GM23338 (cell line): ENCODE data around the gene MEGF6. TPM values are rescaled to one million over a fixed set of nuclear protein-coding genes. Genes with fewer than 3 reads are reported as not detected.

Experiments used
- ATAC-seq: fragments of 200-7000 bp; cut with Tn5 transposase; 3 replicates; pipeline ENCODE4 v1.9.1; 2020
- DNase-seq: peaks from one replicate; pipeline ENCODE4 v3.0.0-alpha.2; 2015; ENCODE audit warnings: low spot score
- H2AFZ ChIP-seq: fragments of 200-600 bp; sonication (generic); 2 replicates; pipeline ENCODE4 v1.8.0; 2016; ENCODE audit warnings: antibody characterized with exemption, mild to moderate bottlenecking, moderate library complexity
- H3F3A ChIP-seq: fragments of 200-600 bp; sonication (generic); replicated peaks from 2 replicates; pipeline ENCODE4 v1.8.0; 2017; ENCODE audit warnings: antibody characterized with exemption, mixed run types, low read depth
- H3K27ac ChIP-seq: fragments of 200-600 bp; sonication (generic); 2 replicates; pipeline ENCODE4 v1.6.1; 2016; ENCODE audit warnings: low read depth
- H3K27me3 ChIP-seq: fragments of 200-600 bp; sonication (generic); 2 replicates; pipeline ENCODE4 v1.8.0; 2016; ENCODE audit warnings: mild to moderate bottlenecking, mixed run types, moderate library complexity; ENCODE audit not compliant: insufficient read depth
- H3K36me3 ChIP-seq: fragments of 200-600 bp; sonication (generic); 2 replicates; pipeline ENCODE4 v1.8.0; 2016; ENCODE audit warnings: mild to moderate bottlenecking; ENCODE audit not compliant: insufficient read depth
- H3K4me1 ChIP-seq: fragments of 200-600 bp; sonication (generic); 2 replicates; pipeline ENCODE4 v1.8.0; 2016; ENCODE audit warnings: mild to moderate bottlenecking, moderate library complexity; ENCODE audit not compliant: insufficient read depth
- H3K4me2 ChIP-seq: fragments of 200-600 bp; sonication (generic); 2 replicates; pipeline ENCODE4 v1.7.1; 2017; ENCODE audit warnings: mixed run types
- H3K4me3 ChIP-seq: fragments of 200-600 bp; sonication (generic); 2 replicates; pipeline ENCODE4 v1.6.1; 2016; ENCODE audit warnings: mixed run types
- H3K79me2 ChIP-seq: fragments of 200-600 bp; sonication (generic); replicated peaks from 2 replicates; pipeline ENCODE4 v1.8.0; 2017; ENCODE audit warnings: mild to moderate bottlenecking; ENCODE audit not compliant: insufficient read depth
- H3K9me2 ChIP-seq: fragments of 200-600 bp; sonication (generic); 2 replicates; pipeline ENCODE4 v1.8.0; 2017; ENCODE audit not compliant: insufficient read depth
- H4K20me1 ChIP-seq: fragments of 200-600 bp; sonication (generic); replicated peaks from 2 replicates; pipeline ENCODE4 v1.8.0; 2017; ENCODE audit warnings: mild to moderate bottlenecking; ENCODE audit not compliant: insufficient read depth
- H3K27ac Mint-ChIP-seq: 2 replicates; pipeline ENCODE4 v1.8.0; 2020; ENCODE audit warnings: inconsistent platforms, mild to moderate bottlenecking, moderate library complexity, mixed read lengths
- H3K27me3 Mint-ChIP-seq: 3 replicates; pipeline ENCODE4 v1.8.0; 2022; ENCODE audit warnings: low read depth, mild to moderate bottlenecking, moderate library complexity, mixed read lengths, inconsistent platforms; ENCODE audit not compliant: insufficient read depth, poor library complexity
- H3K36me3 Mint-ChIP-seq: 3 replicates; pipeline ENCODE4 v1.8.0; 2021; ENCODE audit warnings: low read depth, mild to moderate bottlenecking, inconsistent platforms, moderate library complexity, mixed read lengths
- H3K4me1 Mint-ChIP-seq: 3 replicates; pipeline ENCODE4 v1.8.0; 2020; ENCODE audit warnings: mild to moderate bottlenecking, inconsistent platforms, mixed read lengths
- H3K4me3 Mint-ChIP-seq: 3 replicates; pipeline ENCODE4 v1.8.0; 2021; ENCODE audit warnings: moderate library complexity, mild to moderate bottlenecking, inconsistent platforms, mixed read lengths
- H3K9me3 Mint-ChIP-seq: 3 replicates; pipeline ENCODE4 v1.8.0; 2020; ENCODE audit warnings: moderate library complexity, mild to moderate bottlenecking, inconsistent platforms, mixed read lengths
- CREB1 ChIP-seq: fragments of 250-450 bp; sonication (Bioruptor Pico); IDR thresholded peaks from 2 replicates; pipeline ENCODE4 v1.5.0; 2020; ENCODE audit warnings: low read depth, mild to moderate bottlenecking, moderate library complexity
- ETS1 ChIP-seq: IDR thresholded peaks from 2 replicates; pipeline ENCODE4 v1.6.1; 2016; ENCODE audit warnings: antibody characterized with exemption
- EZH2 ChIP-seq: fragments of 200-600 bp; sonication (generic); IDR thresholded peaks from one replicate; pipeline ENCODE4 v1.8.0; 2017; ENCODE audit warnings: antibody characterized with exemption, mild to moderate bottlenecking, low read depth; ENCODE audit not compliant: unreplicated experiment
- EZH2phosphoT487 ChIP-seq: fragments of 200-600 bp; sonication (generic); IDR thresholded peaks from one replicate; pipeline ENCODE4 v1.8.1; 2018; ENCODE audit warnings: antibody characterized with exemption; ENCODE audit not compliant: unreplicated experiment
- JUNB ChIP-seq: IDR thresholded peaks from one replicate; pipeline ENCODE4 v1.6.1; 2016; ENCODE audit warnings: antibody characterized with exemption; ENCODE audit not compliant: unreplicated experiment
- NANOG ChIP-seq: IDR thresholded peaks from 2 replicates; pipeline ENCODE4 v1.6.1; 2016; ENCODE audit warnings: antibody characterized with exemption, borderline replicate concordance
- POLR2AphosphoS5 ChIP-seq: IDR thresholded peaks from 2 replicates; pipeline ENCODE4 v1.6.1; 2016; ENCODE audit warnings: antibody characterized with exemption, low read depth
- REST ChIP-seq: IDR thresholded peaks from one replicate; pipeline ENCODE4 v1.6.1; 2018; ENCODE audit warnings: antibody characterized with exemption; ENCODE audit not compliant: unreplicated experiment
- STAT1 ChIP-seq: IDR thresholded peaks from one replicate; pipeline ENCODE4 v1.6.1; 2016; ENCODE audit warnings: antibody characterized with exemption; ENCODE audit not compliant: unreplicated experiment
- ZNF114 ChIP-seq: fragments of 250-450 bp; sonication (Bioruptor Pico); IDR thresholded peaks from 2 replicates; pipeline ENCODE4 v1.5.0; 2020; ENCODE audit warnings: mild to moderate bottlenecking, moderate library complexity
- ZNF331 ChIP-seq: fragments of 250-450 bp; sonication (Bioruptor Pico); IDR thresholded peaks from 2 replicates; pipeline ENCODE4 v1.5.0; 2020; ENCODE audit warnings: low read depth, mild to moderate bottlenecking, moderate library complexity
- polyA plus RNA-seq: library from polyadenylated mRNA; unstranded; fragments of >200 nt; fragmentation: Nextera tagmentation; extraction: Ambion mirVana; gene quantifications from 2 replicates; pipeline ENCODE4 v1.2.1, GENCODE V29; 2016
- total RNA-seq: library from RNA; depleted of rRNA; stranded (reverse); fragments of >200 nt; shearing (Covaris generic); gene quantifications from 2 replicates; pipeline ENCODE4 v1.2.3, GENCODE V29; 2014
- TF ChIP-seq, protein P1 (sequence below): fragments of 250-450 bp; sonication (Bioruptor Pico); IDR thresholded peaks from 2 replicates; pipeline ENCODE4 v1.5.0; 2020; ENCODE audit warnings: mild to moderate bottlenecking, moderate library complexity

MEGF6 gene
- total and polyA plus RNA-seq, 2 experiments from 2014 or later, result 4.0 to 21.4 TPM

DNA sequence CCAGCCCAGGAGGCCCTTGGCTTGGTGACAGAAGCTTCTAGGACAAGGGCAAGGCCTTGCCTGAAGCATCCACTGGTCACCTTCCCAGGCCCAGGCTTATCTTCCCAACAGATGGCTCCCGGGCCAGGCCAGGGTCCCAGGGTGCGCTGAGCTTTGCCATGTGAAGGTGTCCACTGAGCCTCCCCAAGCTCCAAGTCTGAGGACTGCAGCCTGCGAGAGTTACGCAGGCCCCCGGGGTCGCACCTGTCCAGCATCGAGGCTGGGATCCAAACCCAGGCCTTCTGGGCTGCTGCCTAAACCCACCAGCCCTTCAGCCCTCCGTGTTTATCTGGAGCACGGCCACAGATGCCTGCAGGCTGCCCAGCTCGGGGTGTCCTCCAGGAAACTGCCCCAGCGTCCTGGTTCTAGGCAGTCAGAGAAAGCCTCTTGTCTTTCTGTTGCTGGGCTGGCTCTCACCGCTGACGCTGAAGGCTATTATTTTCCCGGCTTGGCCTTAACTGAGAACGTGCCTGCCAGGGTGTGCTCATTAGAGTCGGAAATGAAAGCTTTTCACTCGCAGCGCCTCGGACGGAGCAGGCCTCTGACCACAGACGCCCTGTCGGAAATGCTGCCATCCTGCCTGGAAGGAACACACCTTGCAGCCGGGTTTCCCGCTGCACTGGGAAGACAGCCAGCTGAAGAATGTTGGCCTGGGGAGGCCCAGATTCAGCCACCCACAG lies 71.4 kb downstream of the MEGF6 start (continued):
- TF ChIP-seq STAT1 (no peak), ZNF114 (no peak), ZNF331 (CRISPR knock-in tag) (no peak)

- H3K79me2 ChIP-seq, result no peaks in the 10 kb centered on the region
- Mint-ChIP-seq H3K4me3 (no peak overlapping the region), H3K27ac (no peak overlapping the region), H3K27me3 (peaks cover 6% of the 10 kb centered on the region), H3K36me3 (no peaks in the 10 kb centered on the region), H3K4me1 (no peaks in the 10 kb centered on the region), H3K9me3 (no peaks in the 10 kb centered on the region)
- H3K27me3 ChIP-seq, result peaks cover 4% of the 10 kb centered on the region; the same call in 1 of the 2 replicates
- H3K4me3 ChIP-seq, result no peak overlapping the region
- H3K4me2 ChIP-seq, result no peak overlapping the region
- no peak for ATAC-seq
- no peaks in the 10 kb centered on the region for H3K9me2 ChIP-seq
- no peaks in the 10 kb centered on the region for H3F3A ChIP-seq
- no peaks in the 10 kb centered on the region; the same call in 1 of the 2 replicates for H3K4me1 ChIP-seq
- no peak overlapping the region for H2AFZ ChIP-seq
- H3K36me3 ChIP-seq, result no peaks in the 10 kb centered on the region
- no peaks in the 10 kb centered on the region; the same call in 1 of the 2 replicates for H4K20me1 ChIP-seq
- no peak overlapping the region for H3K27ac ChIP-seq
- no peak for DNase-seq
- TF ChIP-seq EZH2, result no peak
- TF ChIP-seq NANOG, result no peak
- TF ChIP-seq ETS1, result no peak
- TF ChIP-seq JUNB, result no peak
- TF ChIP-seq EZH2phosphoT487, result no peak
- no peak for TF ChIP-seq ZNF331 (CRISPR knock-in tag)
- TF ChIP-seq POLR2AphosphoS5, result no peak
- TF ChIP-seq REST, result no peak
- TF ChIP-seq, protein P1, sequence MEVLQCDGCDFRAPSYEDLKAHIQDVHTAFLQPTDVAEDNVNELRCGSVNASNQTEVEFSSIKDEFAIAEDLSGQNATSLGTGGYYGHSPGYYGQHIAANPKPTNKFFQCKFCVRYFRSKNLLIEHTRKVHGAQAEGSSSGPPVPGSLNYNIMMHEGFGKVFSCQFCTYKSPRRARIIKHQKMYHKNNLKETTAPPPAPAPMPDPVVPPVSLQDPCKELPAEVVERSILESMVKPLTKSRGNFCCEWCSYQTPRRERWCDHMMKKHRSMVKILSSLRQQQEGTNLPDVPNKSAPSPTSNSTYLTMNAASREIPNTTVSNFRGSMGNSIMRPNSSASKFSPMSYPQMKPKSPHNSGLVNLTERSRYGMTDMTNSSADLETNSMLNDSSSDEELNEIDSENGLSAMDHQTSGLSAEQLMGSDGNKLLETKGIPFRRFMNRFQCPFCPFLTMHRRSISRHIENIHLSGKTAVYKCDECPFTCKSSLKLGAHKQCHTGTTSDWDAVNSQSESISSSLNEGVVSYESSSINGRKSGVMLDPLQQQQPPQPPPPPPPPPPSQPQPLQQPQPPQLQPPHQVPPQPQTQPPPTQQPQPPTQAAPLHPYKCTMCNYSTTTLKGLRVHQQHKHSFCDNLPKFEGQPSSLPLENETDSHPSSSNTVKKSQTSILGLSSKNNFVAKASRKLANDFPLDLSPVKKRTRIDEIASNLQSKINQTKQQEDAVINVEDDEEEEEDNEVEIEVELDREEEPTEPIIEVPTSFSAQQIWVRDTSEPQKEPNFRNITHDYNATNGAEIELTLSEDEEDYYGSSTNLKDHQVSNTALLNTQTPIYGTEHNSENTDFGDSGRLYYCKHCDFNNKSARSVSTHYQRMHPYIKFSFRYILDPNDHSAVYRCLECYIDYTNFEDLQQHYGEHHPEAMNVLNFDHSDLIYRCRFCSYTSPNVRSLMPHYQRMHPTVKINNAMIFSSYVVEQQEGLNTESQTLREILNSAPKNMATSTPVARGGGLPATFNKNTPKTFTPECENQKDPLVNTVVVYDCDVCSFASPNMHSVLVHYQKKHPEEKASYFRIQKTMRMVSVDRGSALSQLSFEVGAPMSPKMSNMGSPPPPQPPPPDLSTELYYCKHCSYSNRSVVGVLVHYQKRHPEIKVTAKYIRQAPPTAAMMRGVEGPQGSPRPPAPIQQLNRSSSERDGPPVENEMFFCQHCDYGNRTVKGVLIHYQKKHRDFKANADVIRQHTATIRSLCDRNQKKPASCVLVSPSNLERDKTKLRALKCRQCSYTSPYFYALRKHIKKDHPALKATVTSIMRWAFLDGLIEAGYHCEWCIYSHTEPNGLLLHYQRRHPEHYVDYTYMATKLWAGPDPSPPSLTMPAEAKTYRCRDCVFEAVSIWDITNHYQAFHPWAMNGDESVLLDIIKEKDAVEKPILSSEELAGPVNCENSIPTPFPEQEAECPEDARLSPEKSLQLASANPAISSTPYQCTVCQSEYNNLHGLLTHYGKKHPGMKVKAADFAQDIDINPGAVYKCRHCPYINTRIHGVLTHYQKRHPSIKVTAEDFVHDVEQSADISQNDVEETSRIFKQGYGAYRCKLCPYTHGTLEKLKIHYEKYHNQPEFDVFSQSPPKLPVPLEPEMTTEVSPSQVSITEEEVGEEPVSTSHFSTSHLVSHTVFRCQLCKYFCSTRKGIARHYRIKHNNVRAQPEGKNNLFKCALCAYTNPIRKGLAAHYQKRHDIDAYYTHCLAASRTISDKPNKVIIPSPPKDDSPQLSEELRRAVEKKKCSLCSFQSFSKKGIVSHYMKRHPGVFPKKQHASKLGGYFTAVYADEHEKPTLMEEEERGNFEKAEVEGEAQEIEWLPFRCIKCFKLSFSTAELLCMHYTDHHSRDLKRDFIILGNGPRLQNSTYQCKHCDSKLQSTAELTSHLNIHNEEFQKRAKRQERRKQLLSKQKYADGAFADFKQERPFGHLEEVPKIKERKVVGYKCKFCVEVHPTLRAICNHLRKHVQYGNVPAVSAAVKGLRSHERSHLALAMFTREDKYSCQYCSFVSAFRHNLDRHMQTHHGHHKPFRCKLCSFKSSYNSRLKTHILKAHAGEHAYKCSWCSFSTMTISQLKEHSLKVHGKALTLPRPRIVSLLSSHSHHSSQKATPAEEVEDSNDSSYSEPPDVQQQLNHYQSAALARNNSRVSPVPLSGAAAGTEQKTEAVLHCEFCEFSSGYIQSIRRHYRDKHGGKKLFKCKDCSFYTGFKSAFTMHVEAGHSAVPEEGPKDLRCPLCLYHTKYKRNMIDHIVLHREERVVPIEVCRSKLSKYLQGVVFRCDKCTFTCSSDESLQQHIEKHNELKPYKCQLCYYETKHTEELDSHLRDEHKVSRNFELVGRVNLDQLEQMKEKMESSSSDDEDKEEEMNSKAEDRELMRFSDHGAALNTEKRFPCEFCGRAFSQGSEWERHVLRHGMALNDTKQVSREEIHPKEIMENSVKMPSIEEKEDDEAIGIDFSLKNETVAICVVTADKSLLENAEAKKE (CRISPR knock-in tag), result no peak
- no peak for TF ChIP-seq ZNF114
- TF ChIP-seq STAT1, result no peak
- TF ChIP-seq CREB1 (CRISPR knock-in tag), result no peak
Observed at GRCh38 chr1:3537359-3537758, 73.9 kb downstream of the MEGF6 start.
